Activated naive CD8-positive, alpha-beta T cell treated with anti-CD3 and anti-CD28 coated beads, Interleukin-2, amount 50 U/mL, for 24 hours (primary cell): ENCODE data around the gene PTPRK.
"Not testable (repeated sequence)": the region's sequence is repeated elsewhere in the genome, so short reads cannot be mapped to it uniquely, and the experiment has no call there.

ENCODE experiments used
- ATAC-seq: fragments of 150-1000 bp; cut with Tn5 transposase; one replicate; pipeline ENCODE4 v1.10.0; 2021
- DNase-seq: peaks from one replicate; pipeline ENCODE4 v3.0.0; 2021
- H3K27ac Mint-ChIP-seq: one replicate; pipeline ENCODE4 v1.8.0; 2021; ENCODE audit warnings: mild to moderate bottlenecking, mixed read lengths
- H3K27me3 Mint-ChIP-seq: one replicate; pipeline ENCODE4 v1.8.0; 2021; ENCODE audit warnings: mixed read lengths
- H3K36me3 Mint-ChIP-seq: one replicate; pipeline ENCODE4 v1.8.0; 2021; ENCODE audit warnings: low read depth, mixed read lengths
- H3K4me1 Mint-ChIP-seq: one replicate; pipeline ENCODE4 v1.8.0; 2021; ENCODE audit warnings: mixed read lengths
- H3K4me3 Mint-ChIP-seq: one replicate; pipeline ENCODE4 v1.8.0; 2021; ENCODE audit warnings: mild to moderate bottlenecking, moderate library complexity, mixed read lengths
- H3K9me3 Mint-ChIP-seq: one replicate; pipeline ENCODE4 v1.8.0; 2021; ENCODE audit warnings: mixed read lengths

The PTPRK gene

DNA sequence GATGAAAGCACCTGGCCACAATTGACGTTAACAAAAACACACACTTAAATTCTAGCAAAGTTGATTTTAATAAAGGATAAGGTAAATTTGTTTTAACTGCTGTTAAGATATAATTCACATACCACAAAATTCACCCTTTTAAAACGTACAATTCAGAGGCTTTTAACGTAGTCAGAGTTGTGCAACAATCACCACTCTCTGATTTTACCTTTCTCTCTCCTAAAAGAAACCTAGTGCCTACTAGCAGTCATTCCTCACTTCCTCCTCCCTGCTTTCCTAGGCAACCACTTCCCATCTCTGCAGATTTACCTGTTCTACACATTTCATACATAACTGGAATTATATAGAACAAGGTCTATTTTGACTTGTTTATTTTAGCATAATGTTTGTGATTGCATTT is 58.9 kb downstream of the PTPRK start:
- Mint-ChIP-seq H3K4me1 (no peaks in the 10 kb centered on the region), H3K4me3 (no peak overlapping the region), H3K36me3 (no peaks in the 10 kb centered on the region), H3K27me3 (no peaks in the 10 kb centered on the region), H3K27ac (no peak overlapping the region), H3K9me3 (no peaks in the 10 kb centered on the region)
- DNase-seq (no peak), ATAC-seq (no peak)

- ATAC-seq, result no peak
- Mint-ChIP-seq H3K4me3 (no peak overlapping the region), H3K9me3 (no peaks in the 10 kb centered on the region), H3K27ac (no peak overlapping the region), H3K27me3 (peaks cover 3% of the 10 kb centered on the region), H3K4me1 (no peaks in the 10 kb centered on the region), H3K36me3 (no peaks in the 10 kb centered on the region)
- no peak for DNase-seq
Measured at GRCh38 chr6:128456510-128457230, 63.7 kb downstream of the PTPRK start.

- ATAC-seq, result no peak
- no peak overlapping the region for H3K4me3 Mint-ChIP-seq
- H3K4me1 Mint-ChIP-seq, result no peaks in the 10 kb centered on the region
- H3K9me3 Mint-ChIP-seq, result no peaks in the 10 kb centered on the region
- no peak for DNase-seq
- no peak overlapping the region for H3K27ac Mint-ChIP-seq
- peaks cover 3% of the 10 kb centered on the region for H3K27me3 Mint-ChIP-seq
- H3K36me3 Mint-ChIP-seq, result no peaks in the 10 kb centered on the region
Measured at GRCh38 chr6:128455959-128456358, 64.4 kb downstream of the PTPRK start.

DNA sequence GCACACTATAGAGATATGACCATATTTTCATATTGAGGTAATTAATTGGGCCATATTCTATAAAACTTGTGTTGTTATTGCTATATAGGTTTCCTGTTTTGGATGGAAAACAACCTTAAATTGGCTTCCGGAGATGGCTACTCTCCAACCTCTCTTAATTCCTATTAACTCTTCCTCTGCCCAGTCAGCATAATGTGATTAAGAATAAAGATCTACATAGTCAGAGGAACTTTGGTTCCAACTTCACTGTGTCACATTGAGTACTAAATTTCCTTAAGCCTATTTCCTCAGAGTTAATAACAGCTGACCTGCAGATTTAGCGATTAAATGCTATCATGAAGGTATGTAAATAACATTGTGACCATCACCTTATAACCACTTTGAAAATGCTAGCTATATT is 67.7 kb downstream of the PTPRK start:
- DNase-seq, result no peak
- Mint-ChIP-seq H3K27ac (no peak overlapping the region), H3K36me3 (no peaks in the 10 kb centered on the region), H3K27me3 (peaks cover 3% of the 10 kb centered on the region), H3K4me3 (no peak overlapping the region), H3K4me1 (no peaks in the 10 kb centered on the region), H3K9me3 (no peaks in the 10 kb centered on the region)
- ATAC-seq, result no peak

- ATAC-seq, result no peak
- no peak for DNase-seq
- Mint-ChIP-seq H3K36me3 (no peaks in the 10 kb centered on the region), H3K9me3 (no peaks in the 10 kb centered on the region), H3K4me3 (no peak overlapping the region), H3K27me3 (no peaks in the 10 kb centered on the region), H3K27ac (no peak overlapping the region), H3K4me1 (no peaks in the 10 kb centered on the region)
Measured at GRCh38 chr6:128446497-128446896, 73.9 kb downstream of the PTPRK start.

GRCh38 chr6:128443553-128443952 is 76.8 kb downstream of the PTPRK start:
- Mint-ChIP-seq H3K36me3 (no peaks in the 10 kb centered on the region), H3K4me3 (no peak overlapping the region), H3K27ac (no peak overlapping the region), H3K27me3 (no peaks in the 10 kb centered on the region), H3K9me3 (no peaks in the 10 kb centered on the region), H3K4me1 (no peaks in the 10 kb centered on the region)
- DNase-seq (no peak), ATAC-seq (no peak)

DNA sequence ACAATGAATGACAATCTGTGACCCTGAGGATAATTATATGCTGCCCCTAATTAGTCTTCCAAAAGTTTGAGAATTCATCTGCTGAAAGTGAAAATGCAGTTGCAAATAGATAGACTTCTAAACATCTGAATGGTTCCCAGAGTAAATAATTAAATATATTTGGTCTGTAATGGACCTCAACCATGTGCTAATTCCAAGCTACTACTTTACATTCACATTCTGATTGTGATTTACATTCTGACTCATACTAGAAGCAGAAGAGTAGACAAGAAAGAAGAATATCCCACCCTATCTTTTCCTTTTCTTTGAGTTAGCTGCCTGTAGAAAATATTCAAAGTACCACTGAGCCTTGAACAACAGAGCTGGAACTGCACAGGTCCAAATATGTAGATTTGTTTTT is 80.8 kb downstream of the PTPRK start:
- H3K27me3 Mint-ChIP-seq, result no peaks in the 10 kb centered on the region
- ATAC-seq, result no peak
- H3K9me3 Mint-ChIP-seq, result peaks cover 7% of the 10 kb centered on the region
- H3K27ac Mint-ChIP-seq, result no peak overlapping the region
- no peak for DNase-seq
- H3K4me3 Mint-ChIP-seq, result no peak overlapping the region
- no peaks in the 10 kb centered on the region for H3K36me3 Mint-ChIP-seq
- H3K4me1 Mint-ChIP-seq, result no peaks in the 10 kb centered on the region

DNA sequence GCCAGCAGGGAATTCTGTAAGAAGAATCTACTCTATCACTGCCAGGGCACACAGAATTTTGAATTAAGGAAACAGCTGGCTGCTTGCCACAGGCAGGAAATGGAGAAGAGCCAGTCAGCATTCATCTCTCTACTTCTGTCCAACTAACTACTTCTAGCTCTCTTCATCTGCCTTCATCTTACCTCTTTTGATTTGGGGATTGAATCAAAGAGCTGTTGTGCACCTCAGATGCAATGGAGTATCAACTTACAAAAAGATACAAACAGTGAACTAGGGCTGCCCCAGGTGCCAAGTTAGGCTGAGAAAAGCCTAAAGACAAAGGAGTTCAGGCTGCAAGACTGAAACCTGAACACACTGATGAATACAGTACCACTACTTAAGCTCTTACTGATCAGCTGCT is 82.0 kb downstream of the PTPRK start:
- Mint-ChIP-seq H3K27ac (no peak overlapping the region), H3K4me1 (no peaks in the 10 kb centered on the region), H3K27me3 (no peaks in the 10 kb centered on the region), H3K9me3 (peaks cover 12% of the 10 kb centered on the region), H3K4me3 (no peak overlapping the region), H3K36me3 (no peaks in the 10 kb centered on the region)
- no peak for ATAC-seq
- DNase-seq, result no peak

DNA sequence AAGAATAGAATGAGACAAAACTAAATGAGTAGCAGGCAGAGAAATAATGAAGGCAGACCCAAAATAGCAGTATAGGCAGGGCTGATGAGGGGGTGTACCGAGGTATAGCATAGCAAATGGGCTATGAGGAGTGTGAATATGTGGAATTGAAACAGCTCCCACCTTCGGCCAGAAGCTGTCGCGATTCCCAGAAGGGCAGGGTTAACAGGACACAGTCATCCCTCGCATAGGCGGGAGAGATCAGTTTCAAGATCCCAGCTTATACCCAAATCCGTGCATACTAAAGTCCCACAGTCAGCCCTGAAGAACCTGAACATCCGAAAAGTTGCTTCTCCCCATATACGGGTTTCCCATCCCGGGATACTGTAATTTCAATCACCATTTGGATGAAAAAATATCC is 82.7 kb downstream of the PTPRK start:
- no peak overlapping the region for H3K27ac Mint-ChIP-seq
- peaks cover 12% of the 10 kb centered on the region for H3K9me3 Mint-ChIP-seq
- ATAC-seq (no peak), DNase-seq (no peak)
- H3K36me3 Mint-ChIP-seq, result no peaks in the 10 kb centered on the region
- no peaks in the 10 kb centered on the region for H3K27me3 Mint-ChIP-seq
- no peaks in the 10 kb centered on the region for H3K4me1 Mint-ChIP-seq
- H3K4me3 Mint-ChIP-seq, result no peak overlapping the region

DNA sequence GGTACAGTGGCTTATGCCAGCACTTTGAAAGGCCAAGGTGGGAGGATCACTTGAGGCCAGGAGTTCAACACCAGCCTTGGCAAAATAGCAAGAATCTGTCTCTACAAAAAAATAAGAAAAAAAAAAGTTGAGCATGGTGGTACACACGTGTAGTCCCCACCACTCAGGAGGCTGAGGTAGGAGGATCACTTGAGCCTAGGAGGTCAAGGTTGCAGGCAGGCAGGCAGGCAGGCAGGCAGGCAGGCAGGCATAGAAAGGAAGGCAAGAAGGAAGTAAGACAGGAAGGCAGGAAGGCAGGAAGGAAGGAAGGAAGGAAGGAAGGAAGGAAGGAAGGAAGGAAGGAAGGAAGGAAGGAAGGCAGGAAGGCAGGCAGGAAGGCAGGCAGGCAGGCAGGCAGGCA is 85.6 kb downstream of the PTPRK start:
- H3K4me3 Mint-ChIP-seq, H3K27me3 Mint-ChIP-seq, H3K36me3 Mint-ChIP-seq, H3K27ac Mint-ChIP-seq, DNase-seq, H3K4me1 Mint-ChIP-seq, ATAC-seq: not testable (repeated sequence)
- H3K9me3 Mint-ChIP-seq, result peaks cover 12% of the 10 kb centered on the region

- ATAC-seq (no peak), DNase-seq (no peak)
- peaks cover 12% of the 10 kb centered on the region for H3K9me3 Mint-ChIP-seq
- no peaks in the 10 kb centered on the region for H3K36me3 Mint-ChIP-seq
- H3K27me3 Mint-ChIP-seq, result no peaks in the 10 kb centered on the region
- H3K4me3 Mint-ChIP-seq, result no peak overlapping the region
- no peaks in the 10 kb centered on the region for H3K4me1 Mint-ChIP-seq
- H3K27ac Mint-ChIP-seq, result no peak overlapping the region
Measured at GRCh38 chr6:128432394-128432793, 88.0 kb downstream of the PTPRK start.

DNA sequence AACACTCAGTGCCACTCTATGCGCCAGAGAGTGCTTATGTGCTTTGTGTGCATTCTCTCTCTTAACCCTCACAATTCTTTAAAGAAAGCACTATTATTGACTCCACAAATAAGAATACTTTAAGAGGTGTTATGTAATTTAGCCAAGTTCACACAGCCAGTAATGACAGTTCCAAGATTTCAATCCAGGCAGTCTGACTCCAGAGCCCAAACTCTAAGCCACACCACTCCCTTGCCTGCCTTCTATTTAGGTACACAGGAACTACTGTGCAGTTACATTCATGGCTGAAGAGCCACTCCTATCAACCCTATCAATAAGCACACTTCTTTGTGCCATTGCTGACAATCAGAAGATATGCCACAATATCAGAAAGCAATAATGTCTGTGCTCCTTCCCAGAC is 93.3 kb downstream of the PTPRK start:
- H3K9me3 Mint-ChIP-seq, result no peaks in the 10 kb centered on the region
- no peak overlapping the region for H3K4me3 Mint-ChIP-seq
- H3K4me1 Mint-ChIP-seq, result no peaks in the 10 kb centered on the region
- DNase-seq, result no peak
- no peak for ATAC-seq
- no peaks in the 10 kb centered on the region for H3K36me3 Mint-ChIP-seq
- H3K27ac Mint-ChIP-seq, result no peak overlapping the region
- no peaks in the 10 kb centered on the region for H3K27me3 Mint-ChIP-seq

- H3K9me3 Mint-ChIP-seq, result no peaks in the 10 kb centered on the region
- no peak overlapping the region for H3K27ac Mint-ChIP-seq
- ATAC-seq (no peak), DNase-seq (no peak)
- H3K4me3 Mint-ChIP-seq, result no peak overlapping the region
- no peaks in the 10 kb centered on the region for H3K36me3 Mint-ChIP-seq
- H3K4me1 Mint-ChIP-seq, result no peaks in the 10 kb centered on the region
- H3K27me3 Mint-ChIP-seq, result no peaks in the 10 kb centered on the region
Measured at GRCh38 chr6:128425856-128426255, 94.5 kb downstream of the PTPRK start.

DNA sequence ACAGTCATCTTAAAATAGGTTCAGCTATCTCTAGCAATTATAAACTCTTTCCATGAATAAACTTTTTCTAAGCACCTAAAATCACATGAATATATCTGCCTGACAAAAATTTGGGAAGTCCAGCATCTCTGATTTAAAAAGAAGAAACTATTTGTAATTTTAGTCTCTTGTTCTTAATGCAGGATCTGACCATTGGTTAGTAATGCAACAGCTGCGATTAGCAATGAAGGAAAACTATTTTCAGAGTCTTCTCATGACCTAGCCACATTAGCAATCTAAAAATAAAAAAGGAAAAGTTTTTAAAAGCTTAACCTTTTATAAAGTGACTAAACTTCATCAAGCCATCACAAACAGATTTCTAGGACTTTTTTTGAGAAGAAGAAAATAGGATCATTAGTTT is 97.5 kb downstream of the PTPRK start:
- no peaks in the 10 kb centered on the region for H3K36me3 Mint-ChIP-seq
- no peaks in the 10 kb centered on the region for H3K4me1 Mint-ChIP-seq
- H3K27me3 Mint-ChIP-seq, result no peaks in the 10 kb centered on the region
- ATAC-seq (no peak), DNase-seq (no peak)
- no peak overlapping the region for H3K27ac Mint-ChIP-seq
- no peak overlapping the region for H3K4me3 Mint-ChIP-seq
- peaks cover 6% of the 10 kb centered on the region for H3K9me3 Mint-ChIP-seq

DNA sequence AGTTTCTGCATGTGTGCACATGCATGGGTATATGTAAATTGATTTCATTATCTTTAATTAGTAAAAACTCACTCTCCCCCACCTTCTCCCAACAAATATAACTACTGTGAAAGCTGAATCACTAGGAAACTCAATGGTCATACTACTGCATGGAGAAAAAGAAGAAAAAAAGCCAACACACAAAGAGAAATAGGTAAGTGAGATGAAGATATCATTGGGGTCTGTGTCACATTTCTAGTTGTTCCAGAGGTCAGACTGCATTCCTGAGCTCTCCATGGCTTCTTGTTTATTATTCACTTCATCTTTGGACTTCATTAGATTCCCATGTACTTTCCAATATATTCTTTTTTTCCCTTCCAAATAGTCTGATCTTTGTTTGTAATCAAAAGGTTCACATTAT is 98.2 kb downstream of the PTPRK start:
- no peak for ATAC-seq
- Mint-ChIP-seq H3K27ac (no peak overlapping the region), H3K4me3 (no peak overlapping the region), H3K36me3 (no peaks in the 10 kb centered on the region), H3K4me1 (no peaks in the 10 kb centered on the region), H3K27me3 (no peaks in the 10 kb centered on the region), H3K9me3 (peaks cover 6% of the 10 kb centered on the region)
- no peak for DNase-seq

GRCh38 chr6:128421788-128422187 is 98.6 kb downstream of the PTPRK start:
- no peak overlapping the region for H3K4me3 Mint-ChIP-seq
- H3K27ac Mint-ChIP-seq, result no peak overlapping the region
- no peak for DNase-seq
- ATAC-seq, result no peak
- H3K27me3 Mint-ChIP-seq, result no peaks in the 10 kb centered on the region
- no peaks in the 10 kb centered on the region for H3K4me1 Mint-ChIP-seq
- H3K9me3 Mint-ChIP-seq, result peaks cover 6% of the 10 kb centered on the region
- no peaks in the 10 kb centered on the region for H3K36me3 Mint-ChIP-seq
